Chondrocyte (in vitro differentiated cells): ENCODE data around the gene SNAPC3. TPM values are rescaled to one million over a fixed set of nuclear protein-coding genes. Genes with fewer than 3 reads are reported as not detected.

ENCODE experiments used
- DNase-seq: peaks from one replicate; pipeline ENCODE4 v3.0.0; 2021; ENCODE audit warnings: mixed read lengths, low spot score
- H3K27ac Mint-ChIP-seq: one replicate; pipeline ENCODE4 v1.8.0; 2021; ENCODE audit warnings: mild to moderate bottlenecking, moderate library complexity, mixed read lengths; ENCODE audit not compliant: unreplicated experiment
- H3K27me3 Mint-ChIP-seq: 2 replicates; pipeline ENCODE4 v1.8.0; 2021; ENCODE audit warnings: low read depth, mixed read lengths
- H3K36me3 Mint-ChIP-seq: 2 replicates; pipeline ENCODE4 v1.8.0; 2021; ENCODE audit warnings: low read depth, mixed read lengths
- H3K4me1 Mint-ChIP-seq: 2 replicates; pipeline ENCODE4 v1.8.0; 2021; ENCODE audit warnings: low read depth, mild to moderate bottlenecking, mixed read lengths
- H3K4me3 Mint-ChIP-seq: one replicate; pipeline ENCODE4 v1.8.0; 2021; ENCODE audit warnings: mild to moderate bottlenecking, moderate library complexity, mixed read lengths; ENCODE audit not compliant: unreplicated experiment
- H3K9me3 Mint-ChIP-seq: 2 replicates; pipeline ENCODE4 v1.8.0; 2021; ENCODE audit warnings: low read depth, mixed read lengths
- CTCF ChIP-seq: fragments of 200-600 bp; sonication (generic); IDR thresholded peaks from 2 replicates; pipeline ENCODE4 v1.5.0; 2021; ENCODE audit warnings: antibody characterized with exemption, mild to moderate bottlenecking, moderate library complexity
- total RNA-seq: library from RNA; stranded (reverse); gene quantifications from 3 replicates; pipeline ENCODE4 v1.2.1, GENCODE V29; 2021

The SNAPC3 gene
- total RNA-seq, 1 donor from 2014 or later: 38.1 TPM

GRCh38 chr9:15381491-15381890 is 41.2 kb upstream of the SNAPC3 start:
- Mint-ChIP-seq H3K27me3 (no peaks in the 10 kb centered on the region), H3K36me3 (peaks cover 2% of the 10 kb centered on the region), H3K27ac (no peak overlapping the region), H3K9me3 (no peaks in the 10 kb centered on the region), H3K4me1 (peaks cover 29% of the 10 kb centered on the region), H3K4me3 (no peak overlapping the region)
- no peak for TF ChIP-seq CTCF
- no peak for DNase-seq

- Mint-ChIP-seq H3K27me3 (no peaks in the 10 kb centered on the region), H3K4me3 (no peak overlapping the region)
- TF ChIP-seq CTCF: no peak
These were observed 36.2 kb upstream of the SNAPC3 start for GRCh38 chr9:15386465-15386864.

GRCh38 chr9:15389173-15389572 is 33.5 kb upstream of the SNAPC3 start:
- no peak for DNase-seq
- Mint-ChIP-seq H3K27me3 (no peaks in the 10 kb centered on the region), H3K4me1 (peaks cover 14% of the 10 kb centered on the region), H3K36me3 (no peaks in the 10 kb centered on the region), H3K27ac (no peak overlapping the region), H3K9me3 (no peaks in the 10 kb centered on the region), H3K4me3 (no peak overlapping the region)
- no peak for TF ChIP-seq CTCF

More at GRCh38 chr9:15386465-15386864, 36.2 kb upstream of the SNAPC3 start:
- no peak overlapping the region for H3K27ac Mint-ChIP-seq
- no peaks in the 10 kb centered on the region for H3K9me3 Mint-ChIP-seq
- no peaks in the 10 kb centered on the region for H3K36me3 Mint-ChIP-seq
- no peak for DNase-seq
- H3K4me1 Mint-ChIP-seq: peaks cover 14% of the 10 kb centered on the region

- no peak for TF ChIP-seq CTCF
- H3K36me3 Mint-ChIP-seq: no peaks in the 10 kb centered on the region
- H3K9me3 Mint-ChIP-seq: no peaks in the 10 kb centered on the region
- DNase-seq: no peak
- no peak overlapping the region for H3K4me3 Mint-ChIP-seq
- H3K27ac Mint-ChIP-seq: no peak overlapping the region
- no peaks in the 10 kb centered on the region for H3K27me3 Mint-ChIP-seq
- peaks cover 14% of the 10 kb centered on the region for H3K4me1 Mint-ChIP-seq
These were observed 33.0 kb upstream of the SNAPC3 start for GRCh38 chr9:15389631-15390030.

- Mint-ChIP-seq H3K9me3 (no peaks in the 10 kb centered on the region), H3K4me1 (peaks cover 14% of the 10 kb centered on the region), H3K27ac (no peak overlapping the region), H3K4me3 (no peak overlapping the region), H3K36me3 (no peaks in the 10 kb centered on the region), H3K27me3 (no peaks in the 10 kb centered on the region)
- no peak for DNase-seq
- no peak for TF ChIP-seq CTCF
These were observed 32.5 kb upstream of the SNAPC3 start for GRCh38 chr9:15390201-15390600.
